Lower leg skin (tissue), 3 donors: ENCODE results near the gene DLGAP3.

Experiments used
- CTCF ChIP-seq, 3 donors: fragments of 450-650 bp; IDR thresholded peaks; one replicate each; pipeline ENCODE4 v1.5.1; 2016; ENCODE audit warnings: antibody characterized with exemption in 3 of 3, mild to moderate bottlenecking in 3 of 3, moderate library complexity in 2 of 3
- POLR2A ChIP-seq, 2 donors: fragments of 450-650 bp; IDR thresholded peaks; one replicate each; pipeline ENCODE4 v1.6.1; 2016 to 2017; ENCODE audit warnings: antibody characterized with exemption in 2 of 2, mild to moderate bottlenecking in 1 of 2, moderate library complexity in 1 of 2

GRCh38 chr1:34825455-34826091 lies 103.9 kb downstream of the DLGAP3 start:
- TF ChIP-seq CTCF (IDR thresholded peaks at IDR 0.05), result no peak
- no peak for TF ChIP-seq POLR2A (IDR thresholded peaks at IDR 0.05)
